ENCODE results near the gene TSLP.
A peak's percentile ranks its signal among the peaks of the same experiment; 100 is the strongest.

TSLP gene

DNA sequence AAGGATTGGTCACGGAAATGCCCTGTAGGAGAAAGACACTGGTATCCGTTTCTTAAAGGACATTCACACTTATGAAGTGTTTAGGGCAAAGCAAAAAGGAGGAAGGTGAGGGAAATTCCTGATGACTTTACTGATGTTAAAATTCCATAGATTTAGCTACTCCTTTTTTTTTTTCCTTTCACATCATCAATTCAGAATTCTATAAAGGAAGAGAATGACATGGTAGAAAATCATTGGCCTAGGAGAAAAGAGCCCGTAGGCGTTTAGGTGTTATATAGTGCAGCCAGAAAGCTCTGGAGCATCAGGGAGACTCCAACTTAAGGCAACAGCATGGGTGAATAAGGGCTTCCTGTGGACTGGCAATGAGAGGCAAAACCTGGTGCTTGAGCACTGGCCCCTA is at the start of gene TSLP:
TSLP (plus strand) TSS at position 301 of the 400 bp plus-strand sequence. CDS start 178 bp downstream, outside the sequence.
- no peak for DNase-seq

DNA sequence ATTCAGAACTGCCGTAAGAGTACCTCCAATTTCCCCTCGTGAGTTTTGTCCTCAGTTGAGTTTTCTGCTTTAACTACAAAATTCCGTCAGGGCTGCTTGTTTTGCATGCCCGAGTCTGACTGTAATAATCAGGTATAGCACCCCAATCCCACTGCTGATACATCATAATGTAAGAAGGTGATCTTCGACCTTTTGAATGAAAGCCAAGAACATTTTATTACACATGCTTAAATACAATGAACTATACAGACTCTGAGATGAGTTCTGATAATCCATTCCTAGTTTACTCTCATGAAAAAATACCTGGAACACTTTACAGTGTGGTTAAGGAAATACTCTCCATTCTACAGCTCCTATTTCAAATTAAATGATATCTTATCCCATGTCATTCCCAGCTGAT is 49.2 kb upstream of the TSLP start:
- DNase-seq: no peak

- DNase-seq: no peak
Observed at GRCh38 chr5:111028865-111029264, 42.6 kb upstream of the TSLP start.

GRCh38 chr5:111043712-111044506 is 27.6 kb upstream of the TSLP start:
- DNase-seq: no peak

- DNase-seq: no peak
Observed at GRCh38 chr5:111058064-111058463, 13.4 kb upstream of the TSLP start.

- no peak for DNase-seq
Observed at GRCh38 chr5:111060169-111060568, 11.3 kb upstream of the TSLP start.

- no peak for DNase-seq
Observed at GRCh38 chr5:111061618-111062017, 9.9 kb upstream of the TSLP start.

GRCh38 chr5:111063709-111064322 is 7.7 kb upstream of the TSLP start:
- DNase-seq: no peak

DNA sequence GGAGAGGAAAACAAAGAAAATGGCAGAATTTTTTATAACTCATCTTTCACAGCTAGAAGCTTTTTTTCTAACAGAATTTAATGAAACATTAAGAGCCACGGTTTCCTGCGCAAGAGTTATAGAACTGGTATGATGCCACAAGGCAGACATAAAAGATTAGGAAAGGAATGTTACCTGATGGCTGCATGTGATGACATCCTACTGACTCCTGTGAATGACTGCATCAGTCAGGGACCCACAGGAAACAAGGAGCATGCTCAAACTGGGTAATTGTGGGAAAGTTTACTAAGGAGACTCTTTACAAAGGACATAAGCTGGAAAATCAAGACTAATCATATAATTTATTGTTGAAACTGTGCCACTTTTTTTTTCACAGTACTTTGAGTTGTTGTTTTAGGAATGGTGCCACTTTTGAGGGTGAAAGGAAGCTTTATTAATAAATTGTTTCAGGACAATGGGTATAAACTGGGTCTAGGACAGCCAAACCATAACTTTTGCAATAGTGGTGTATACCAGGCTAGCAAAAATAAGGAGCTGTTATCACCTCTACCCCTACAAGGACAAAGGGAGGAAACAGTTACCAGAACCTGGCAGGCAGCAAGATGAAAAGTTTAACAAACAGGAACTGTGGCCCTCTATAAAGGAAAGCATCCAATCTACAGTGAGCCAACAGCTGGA is 5.1 kb upstream of the TSLP start:
- DNase-seq: no peak

- DNase-seq: no peak
Observed at GRCh38 chr5:111068213-111068612, 3.3 kb upstream of the TSLP start.

DNA sequence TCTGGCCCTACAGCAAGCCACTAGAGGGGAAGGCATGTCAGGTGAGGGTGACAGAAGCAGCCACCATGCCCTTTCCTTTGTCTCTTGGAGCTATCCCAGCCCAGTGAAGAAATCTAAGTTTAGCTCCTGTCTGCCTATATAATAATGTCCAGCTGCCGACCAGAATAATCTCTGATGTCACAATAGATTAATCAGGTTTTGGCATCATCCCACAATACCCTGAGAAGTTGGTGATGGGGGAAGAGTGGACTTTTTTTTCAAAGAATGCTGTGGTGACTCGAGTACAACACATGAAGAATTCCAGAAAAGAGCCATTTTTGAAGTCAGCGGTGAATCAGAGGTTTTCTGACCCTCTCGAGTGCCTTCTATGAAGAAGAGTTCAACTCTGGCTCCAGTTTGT is 1.7 kb upstream of the TSLP start:
- no peak for DNase-seq

- DNase-seq: no peak
Observed at GRCh38 chr5:111070272-111071134, 1.0 kb upstream of the TSLP start.

GRCh38 chr5:111072949-111073682 is 1.6 kb downstream of the TSLP start:
- DNase-seq: no peak

GRCh38 chr5:111074244-111074643 is 2.7 kb downstream of the TSLP start:
- no peak for DNase-seq

DNA sequence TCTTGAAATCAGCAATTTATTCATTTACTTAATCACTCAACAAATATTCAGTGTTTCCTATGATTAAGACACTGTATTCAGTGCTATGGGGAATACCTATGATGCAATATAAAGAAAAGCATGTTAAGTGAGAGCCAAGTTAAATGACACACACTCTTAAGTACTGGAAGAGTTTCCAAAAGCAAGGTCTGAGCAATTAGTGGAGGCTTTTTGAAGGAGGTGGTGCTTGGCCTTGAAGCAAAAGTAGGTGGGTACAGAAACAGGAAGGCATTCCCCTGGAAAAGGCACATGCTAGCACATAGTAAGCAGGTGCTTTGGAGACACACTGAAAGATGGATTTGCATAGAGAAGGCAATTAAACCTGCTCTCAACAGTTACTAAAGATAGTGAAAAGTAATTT is 4.0 kb downstream of the TSLP start:
- DNase-seq: no peak

DNA sequence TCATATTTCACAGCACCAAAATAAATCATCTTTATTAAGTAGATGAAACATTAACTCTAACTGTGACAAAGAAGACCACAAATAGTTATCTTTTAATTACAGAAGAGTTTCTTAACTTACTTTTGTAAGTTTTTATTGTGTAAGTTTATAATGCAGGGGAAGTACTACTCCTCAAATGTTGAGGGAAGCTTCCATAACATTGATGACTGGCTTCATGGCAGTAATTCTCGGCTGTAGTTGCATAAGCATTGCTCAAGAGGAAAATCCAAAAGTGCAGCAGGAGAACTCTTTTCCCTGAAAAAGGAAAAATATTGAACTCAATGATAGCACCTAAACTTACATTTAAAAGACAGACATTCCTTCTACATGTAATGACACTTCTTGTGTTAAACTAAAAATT is 4.6 kb downstream of the TSLP start:
- DNase-seq: no peak

DNA sequence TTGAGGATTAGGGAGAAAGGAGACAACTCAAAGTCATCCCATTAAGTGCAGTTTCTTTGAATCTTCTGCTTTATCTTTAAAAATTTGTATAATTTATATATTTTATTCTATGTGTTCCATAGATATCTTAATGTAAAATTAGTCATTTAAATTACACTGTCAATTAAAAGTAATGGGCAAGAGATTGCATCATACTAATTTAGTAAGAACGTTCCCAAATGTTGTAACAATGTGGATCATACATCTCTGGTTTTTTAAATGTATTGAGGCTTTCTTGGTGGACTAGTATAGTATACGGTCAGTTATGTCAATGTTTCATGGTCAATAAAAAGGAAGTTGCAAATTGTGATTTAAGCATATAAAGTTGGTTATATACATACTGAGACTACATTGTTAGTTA is 6.2 kb downstream of the TSLP start:
- no peak for DNase-seq

- DNase-seq: no peak
Observed at GRCh38 chr5:111079846-111080245, 8.3 kb downstream of the TSLP start.

- DNase-seq: no peak
Observed at GRCh38 chr5:111083323-111083722, 11.8 kb downstream of the TSLP start.

DNA sequence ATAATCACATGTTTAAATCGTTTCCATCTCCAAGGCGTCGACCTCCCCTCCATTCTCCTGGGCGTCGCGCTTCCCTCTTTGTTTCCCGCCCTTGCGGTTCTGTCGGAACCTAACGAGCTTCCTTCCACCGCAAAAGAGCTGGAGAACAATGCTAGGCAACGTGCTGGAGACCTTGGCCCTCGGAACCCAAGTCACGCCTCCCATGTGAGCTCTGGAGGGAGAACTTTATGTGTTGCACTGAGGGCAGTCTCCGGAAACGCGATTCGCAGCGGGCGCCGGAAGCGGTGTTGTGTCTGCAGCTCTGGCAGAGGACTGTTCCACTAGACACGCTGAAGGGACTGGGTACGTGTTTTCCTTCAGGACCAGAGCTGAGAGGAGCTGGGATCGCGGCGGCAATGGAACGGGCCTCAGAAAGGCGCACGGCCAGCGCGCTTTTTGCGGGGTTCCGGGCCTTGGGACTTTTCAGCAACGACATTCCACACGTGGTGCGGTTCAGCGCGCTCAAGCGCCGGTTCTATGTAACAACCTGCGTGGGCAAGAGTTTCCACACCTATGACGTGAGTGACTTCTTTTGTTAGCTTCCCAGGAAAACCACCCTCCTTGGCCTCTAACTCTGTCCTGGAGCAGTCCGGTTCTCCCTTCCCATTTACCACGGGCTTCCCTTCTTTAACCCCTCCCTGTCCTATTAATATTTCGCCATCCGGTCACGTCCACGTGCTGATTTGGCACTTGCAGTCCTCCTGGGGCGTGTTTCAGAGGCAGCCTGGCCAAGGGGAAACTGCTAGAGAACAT is 20.7 kb downstream of the TSLP start, which contains the start of gene WDR36:
WDR36 (plus strand) TSS at position 287 of the 792 bp plus-strand sequence; CDS start at position 396, 109 bp downstream.
- peak; percentile 74 to 86 for DNase-seq

DNA sequence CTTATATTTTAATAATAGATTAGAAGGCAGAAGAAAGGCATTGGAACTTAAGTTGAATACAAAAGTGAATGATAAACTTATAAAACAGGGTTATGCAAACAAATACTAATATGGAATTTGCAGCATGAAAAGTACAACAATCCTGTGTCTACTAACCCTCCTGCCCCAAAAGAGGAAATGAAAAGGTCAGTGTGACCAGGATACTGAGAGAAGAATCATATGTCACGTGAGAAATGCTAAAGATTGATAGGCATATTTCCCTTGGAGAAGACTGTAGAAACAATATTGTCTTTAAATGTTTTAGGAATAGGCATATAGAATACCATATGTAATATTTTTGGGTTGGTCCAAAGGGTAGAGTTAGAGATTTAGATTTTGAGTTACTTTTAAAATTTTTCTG is 24.5 kb downstream of the TSLP start:
- DNase-seq: no peak

All from NCI-H1930 (cell line).